ENCODE data around the gene TEN1. TPM values are rescaled to one million over a fixed set of nuclear protein-coding genes. Genes with fewer than 3 reads are reported as not detected.

The TEN1 gene
- total and polyA plus RNA-seq, 2 of the 13 experiments (the other 11 are each of a cell fraction or from before 2014, with no cell fraction given) = 18.0 to 21.3 TPM

GRCh38 chr17:75976175-75976848 is 2.7 kb upstream of the TEN1 start (continued):
- TF ChIP-seq SRF (IDR thresholded peaks at IDR 0.05; ENCODE audit: low read depth, low read length) (no peak), PLRG1 (conservative IDR thresholded peaks at IDR 0.05) (no peak), ZBED4 (CRISPR knock-in tag; IDR thresholded peaks at IDR 0.05; ENCODE audit: borderline replicate concordance) (no peak), ELF1 (CRISPR knock-in tag; IDR thresholded peaks at IDR 0.05) (no peak), POLR2AphosphoS5 (IDR thresholded peaks at IDR 0.05; ENCODE audit: low read depth, low read length) (peak; percentile 53), ZNF879 (CRISPR knock-in tag; IDR thresholded peaks at IDR 0.05) (no peak), ZBTB46 (CRISPR knock-in tag; IDR thresholded peaks at IDR 0.05; ENCODE audit: borderline replicate concordance) (no peak), PITX1 (CRISPR knock-in tag; IDR thresholded peaks at IDR 0.05) (peak; percentile 10; the same call in 1 of the 2 replicates), GLI4 (CRISPR knock-in tag; IDR thresholded peaks at IDR 0.05; ENCODE audit: borderline replicate concordance) (no peak), ISL2 (CRISPR knock-in tag; IDR thresholded peaks at IDR 0.05) (peak; percentile 64), ZNF75D (CRISPR knock-in tag; IDR thresholded peaks at IDR 0.05; ENCODE audit: borderline replicate concordance) (no peak), ZSCAN30 (CRISPR knock-in tag; IDR thresholded peaks at IDR 0.05) (peak; percentile 93; the same call in 1 of the 2 replicates), MYC (CRISPR knock-in tag; IDR thresholded peaks at IDR 0.05; ENCODE audit: borderline replicate concordance) (no peak), BCL6 (CRISPR knock-in tag; IDR thresholded peaks at IDR 0.05) (peak; percentile 46), ZNF567 (CRISPR knock-in tag; IDR thresholded peaks at IDR 0.05; ENCODE audit: borderline replicate concordance) (no peak), ZFP36L1 (CRISPR knock-in tag; IDR thresholded peaks at IDR 0.05) (peak; percentile 31; the same call in 1 of the 2 replicates), MZF1 (CRISPR knock-in tag; IDR thresholded peaks at IDR 0.05; ENCODE audit: borderline replicate concordance) (no peak), ZBTB25 (CRISPR knock-in tag; IDR thresholded peaks at IDR 0.05) (no peak), ZNF24 (IDR thresholded peaks at IDR 0.05) (no peak), ETS1 (CRISPR knock-in tag; IDR thresholded peaks at IDR 0.05) (no peak)

Measured in HepG2 (cell line).